Fibroblast of pulmonary artery (primary cell): ENCODE results near the gene MYL6.

Source experiments
- DNase-seq: peaks from one replicate; pipeline ENCODE4 v3.0.0-alpha.2; 2010; ENCODE audit warnings: low read depth
- H3K4me3 ChIP-seq: replicated peaks from 2 replicates; pipeline ENCODE4 v1.5.1; 2011; ENCODE audit warnings: low read depth, mild to moderate bottlenecking, control low read depth, low read length, moderate library complexity
- CTCF ChIP-seq: IDR thresholded peaks from 2 replicates; pipeline ENCODE4 v1.5.1; 2011; ENCODE audit warnings: mild to moderate bottlenecking, control low read depth, low read length, inconsistent platforms; ENCODE audit errors: missing control alignments

The MYL6 gene

GRCh38 chr12:56202838-56203237 is 44.7 kb downstream of the MYL6 start:
- no peak overlapping the region for H3K4me3 ChIP-seq
- no peak for DNase-seq
- no peak for TF ChIP-seq CTCF

- H3K4me3 ChIP-seq, result no peak overlapping the region
- DNase-seq, result no peak
- TF ChIP-seq CTCF, result no peak
These were observed 46.1 kb downstream of the MYL6 start for GRCh38 chr12:56204275-56204674.

GRCh38 chr12:56205445-56205844 is 47.3 kb downstream of the MYL6 start:
- no peak for DNase-seq
- no peak for TF ChIP-seq CTCF

GRCh38 chr12:56206452-56207166 is 48.5 kb downstream of the MYL6 start:
- H3K4me3 ChIP-seq, result no peak overlapping the region
- TF ChIP-seq CTCF, result peak; percentile 81
- peak; percentile 71 for DNase-seq

More at GRCh38 chr12:56205445-56205844, 47.3 kb downstream of the MYL6 start:
- no peak overlapping the region for H3K4me3 ChIP-seq

GRCh38 chr12:56208006-56208405 is 49.8 kb downstream of the MYL6 start:
- no peak for TF ChIP-seq CTCF
- DNase-seq, result no peak
- no peak overlapping the region for H3K4me3 ChIP-seq
